Fibroblast of mammary gland (primary cell): Measurements from ENCODE around the gene AKR7A3.

Experiments
- DNase-seq: peaks from one replicate; pipeline ENCODE4 v3.0.0-alpha.2; 2010; ENCODE audit warnings: low read depth
- H3K4me3 ChIP-seq: 2 replicates; pipeline ENCODE4 v1.5.1; 2011; ENCODE audit warnings: low read depth, mild to moderate bottlenecking, low read length, moderate library complexity; ENCODE audit not compliant: control insufficient read depth
- TF ChIP-seq, protein P1 (sequence below): conservative IDR thresholded peaks from 2 replicates; pipeline ENCODE4 v1.5.1; 2011; ENCODE audit warnings: low read depth, low read length, inconsistent platforms; ENCODE audit not compliant: control insufficient read depth, insufficient read depth

AKR7A3 gene

DNA sequence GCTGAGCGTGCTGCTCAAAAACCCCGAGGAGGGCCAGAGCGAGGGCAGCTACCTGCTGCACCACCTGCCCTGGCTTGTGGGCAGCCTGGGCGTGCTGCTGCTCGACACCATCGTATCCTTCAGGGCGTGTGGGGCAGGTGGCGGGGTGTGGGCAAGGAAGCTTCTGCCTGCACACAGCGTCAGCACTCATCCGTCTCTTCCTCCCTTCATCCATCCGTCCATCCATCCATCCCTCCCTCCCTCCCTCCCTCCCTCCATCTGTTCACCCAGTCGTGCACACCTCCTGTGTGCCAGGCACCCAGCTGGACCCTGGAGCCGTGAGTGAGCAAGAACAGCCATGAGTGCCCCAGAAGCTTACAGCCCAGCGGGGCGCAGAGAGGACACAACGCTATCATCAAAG, 38.7 kb upstream of the AKR7A3 start:
- TF ChIP-seq, protein P1, sequence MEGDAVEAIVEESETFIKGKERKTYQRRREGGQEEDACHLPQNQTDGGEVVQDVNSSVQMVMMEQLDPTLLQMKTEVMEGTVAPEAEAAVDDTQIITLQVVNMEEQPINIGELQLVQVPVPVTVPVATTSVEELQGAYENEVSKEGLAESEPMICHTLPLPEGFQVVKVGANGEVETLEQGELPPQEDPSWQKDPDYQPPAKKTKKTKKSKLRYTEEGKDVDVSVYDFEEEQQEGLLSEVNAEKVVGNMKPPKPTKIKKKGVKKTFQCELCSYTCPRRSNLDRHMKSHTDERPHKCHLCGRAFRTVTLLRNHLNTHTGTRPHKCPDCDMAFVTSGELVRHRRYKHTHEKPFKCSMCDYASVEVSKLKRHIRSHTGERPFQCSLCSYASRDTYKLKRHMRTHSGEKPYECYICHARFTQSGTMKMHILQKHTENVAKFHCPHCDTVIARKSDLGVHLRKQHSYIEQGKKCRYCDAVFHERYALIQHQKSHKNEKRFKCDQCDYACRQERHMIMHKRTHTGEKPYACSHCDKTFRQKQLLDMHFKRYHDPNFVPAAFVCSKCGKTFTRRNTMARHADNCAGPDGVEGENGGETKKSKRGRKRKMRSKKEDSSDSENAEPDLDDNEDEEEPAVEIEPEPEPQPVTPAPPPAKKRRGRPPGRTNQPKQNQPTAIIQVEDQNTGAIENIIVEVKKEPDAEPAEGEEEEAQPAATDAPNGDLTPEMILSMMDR = no peak
- no peak for DNase-seq
- H3K4me3 ChIP-seq = no peak overlapping the region

- no peak for DNase-seq
- H3K4me3 ChIP-seq = no peak overlapping the region
- TF ChIP-seq, protein P1 = no peak
Observed at GRCh38 chr1:19326748-19327065, 38.1 kb upstream of the AKR7A3 start.

DNA sequence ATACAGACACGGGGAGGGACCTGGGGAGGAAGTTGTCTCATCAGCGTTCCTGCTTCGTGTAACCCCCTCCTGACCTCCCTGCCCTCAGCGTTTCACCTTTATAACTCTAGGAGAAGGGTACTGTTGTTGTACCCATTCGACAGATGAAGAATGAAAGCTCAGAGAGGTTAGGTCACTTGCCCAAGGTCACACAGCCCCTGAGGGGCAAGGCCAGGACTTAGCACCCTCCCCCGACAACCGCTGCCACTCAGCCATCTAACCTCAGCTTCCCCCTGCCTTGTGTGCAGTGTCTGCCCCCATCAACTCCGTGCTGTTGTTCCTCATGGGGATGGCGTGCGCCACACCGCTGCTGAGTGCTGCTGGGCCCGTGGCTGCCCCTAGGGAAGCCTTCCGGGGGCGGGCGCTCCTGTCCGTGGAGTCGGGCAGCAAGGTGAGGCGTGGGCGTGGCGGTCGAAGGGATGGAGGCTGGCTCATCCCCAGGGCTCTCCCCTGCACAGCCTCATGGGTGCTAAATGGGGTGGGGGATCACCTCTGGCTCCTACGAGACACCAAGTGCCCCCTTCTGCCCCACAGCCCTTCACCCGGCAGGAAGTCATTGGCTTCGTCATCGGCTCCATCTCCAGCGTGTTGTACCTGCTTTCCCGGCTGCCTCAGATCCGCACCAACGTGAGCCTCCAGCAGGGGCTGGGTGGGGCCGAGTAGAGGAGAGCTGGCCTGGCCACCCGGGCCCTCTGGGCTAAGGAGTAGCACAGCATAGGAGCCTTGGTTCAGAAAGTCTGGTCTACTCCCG, 37.6 kb upstream of the AKR7A3 start:
- TF ChIP-seq, protein P1 = no peak
- DNase-seq = no peak
- H3K4me3 ChIP-seq = no peak overlapping the region

DNA sequence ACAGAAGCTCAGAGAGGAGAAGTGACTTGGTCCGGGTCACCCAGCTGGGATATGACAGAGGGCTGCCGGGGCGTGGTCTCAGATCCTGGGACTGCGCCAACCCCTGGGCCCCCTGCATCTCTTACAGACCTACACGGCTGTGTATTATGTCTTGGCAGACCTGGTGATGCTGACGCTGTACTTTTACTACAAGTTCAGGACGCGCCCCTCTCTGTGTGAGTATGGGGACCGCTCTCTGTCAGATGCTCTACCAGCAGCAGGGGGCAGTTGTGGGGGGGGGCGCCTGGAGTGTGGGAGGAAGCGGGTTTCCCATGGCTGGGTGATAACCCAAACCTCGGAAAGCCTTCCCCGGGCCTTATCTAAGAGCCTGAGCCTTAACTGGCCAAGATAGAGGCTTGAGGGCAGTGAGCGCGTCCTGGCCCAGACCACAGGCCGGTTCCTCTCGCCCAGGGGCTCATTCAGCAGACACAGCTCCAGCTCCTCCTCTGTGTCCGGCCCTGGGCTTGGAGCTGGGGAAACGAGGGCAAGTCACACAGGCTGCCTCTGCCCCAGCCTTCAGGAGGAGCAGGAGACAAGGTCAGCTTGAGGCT, 36.9 kb upstream of the AKR7A3 start:
- H3K4me3 ChIP-seq = no peak overlapping the region
- DNase-seq = no peak
- TF ChIP-seq, protein P1 = no peak

- TF ChIP-seq, protein P1 = no peak
- no peak overlapping the region for H3K4me3 ChIP-seq
- no peak for DNase-seq
Observed at GRCh38 chr1:19324665-19324990, 36.1 kb upstream of the AKR7A3 start.

GRCh38 chr1:19323987-19324664, 35.6 kb upstream of the AKR7A3 start:
- H3K4me3 ChIP-seq = no peak overlapping the region
- TF ChIP-seq, protein P1 = no peak

GRCh38 chr1:19322481-19322880, 33.9 kb upstream of the AKR7A3 start:
- DNase-seq = no peak
- no peak overlapping the region for H3K4me3 ChIP-seq
- TF ChIP-seq, protein P1 = no peak

More at GRCh38 chr1:19323987-19324664, 35.6 kb upstream of the AKR7A3 start:
- DNase-seq = no peak
